Vagina (tissue), 2 donors: Measurements from ENCODE around the gene MOB4.

ENCODE experiments used
- CTCF ChIP-seq, 3 experiments: fragments of 450-650 bp in 2 of 3; fragments of 200-600 bp in 1 of 3; sonication (generic) in 1 of 3; IDR thresholded peaks; one replicate each; pipeline ENCODE4 v1.5.1; 2017 to 2019; ENCODE audit warnings: antibody characterized with exemption in 3 of 3, mild to moderate bottlenecking in 2 of 3, moderate library complexity in 2 of 3
- POLR2A ChIP-seq, 2 donors: fragments of 450-650 bp; IDR thresholded peaks; one replicate each; pipeline ENCODE4 v1.6.1; 2017; ENCODE audit warnings: antibody characterized with exemption in 2 of 2, mild to moderate bottlenecking in 2 of 2, moderate library complexity in 2 of 2
- POLR2AphosphoS5 ChIP-seq, 2 donors: sonication (generic); formaldehyde crosslinking; IDR thresholded peaks; one replicate each; pipeline ENCODE4 v1.9.0; 2017; ENCODE audit warnings: antibody characterized with exemption in 2 of 2, mild to moderate bottlenecking in 2 of 2, low read depth in 1 of 2; ENCODE audit not compliant: insufficient read depth in 1 of 2

DNA sequence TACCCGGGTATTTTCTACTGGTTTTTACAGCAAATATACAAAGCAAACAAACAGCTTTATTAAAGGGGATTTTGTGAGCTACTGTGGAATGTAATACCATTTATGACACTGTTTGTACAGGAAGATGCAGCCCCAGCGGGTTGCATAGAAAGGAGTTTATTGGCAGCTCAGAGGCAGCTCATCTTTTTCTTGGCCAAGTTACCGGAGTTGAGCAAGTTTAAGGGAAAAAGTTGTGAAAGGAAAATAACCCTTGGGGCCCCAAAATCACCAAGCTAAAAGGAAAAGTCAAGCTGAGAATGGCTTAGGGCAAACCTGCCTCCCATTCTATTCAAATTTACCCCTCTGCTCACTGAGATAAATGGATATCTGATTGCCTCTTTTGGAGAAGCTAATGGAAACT, 60.8 kb downstream of the MOB4 start:
- TF ChIP-seq POLR2A (IDR thresholded peaks at IDR 0.05) (no peak), CTCF (IDR thresholded peaks at IDR 0.05) (no peak), POLR2AphosphoS5 (IDR thresholded peaks at IDR 0.05; ENCODE audit: insufficient read depth in 1 of 2, low read depth in 1 of 2) (no peak)
